ENCODE data around the gene SLAMF1.

DNA sequence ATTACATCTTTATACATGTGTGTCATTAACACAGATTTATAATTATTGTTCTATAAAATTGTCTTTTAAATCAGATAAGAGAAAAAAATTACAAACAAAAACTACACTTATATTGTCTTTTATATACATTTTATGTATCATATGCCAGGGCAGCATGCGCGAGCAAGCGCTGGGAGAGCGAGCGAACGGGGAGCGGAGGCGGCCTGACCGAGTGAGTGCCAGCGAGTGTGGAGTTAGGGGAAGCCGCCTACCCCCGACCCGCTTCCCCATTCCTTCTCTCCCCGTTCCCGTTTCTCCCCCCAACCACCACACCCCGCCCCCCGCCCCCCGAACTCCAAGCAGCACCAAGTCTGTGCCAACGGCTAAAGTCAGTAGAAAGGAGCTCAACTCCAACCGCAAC is 23.0 kb upstream of the SLAMF1 start:
- TF ChIP-seq, protein P1, sequence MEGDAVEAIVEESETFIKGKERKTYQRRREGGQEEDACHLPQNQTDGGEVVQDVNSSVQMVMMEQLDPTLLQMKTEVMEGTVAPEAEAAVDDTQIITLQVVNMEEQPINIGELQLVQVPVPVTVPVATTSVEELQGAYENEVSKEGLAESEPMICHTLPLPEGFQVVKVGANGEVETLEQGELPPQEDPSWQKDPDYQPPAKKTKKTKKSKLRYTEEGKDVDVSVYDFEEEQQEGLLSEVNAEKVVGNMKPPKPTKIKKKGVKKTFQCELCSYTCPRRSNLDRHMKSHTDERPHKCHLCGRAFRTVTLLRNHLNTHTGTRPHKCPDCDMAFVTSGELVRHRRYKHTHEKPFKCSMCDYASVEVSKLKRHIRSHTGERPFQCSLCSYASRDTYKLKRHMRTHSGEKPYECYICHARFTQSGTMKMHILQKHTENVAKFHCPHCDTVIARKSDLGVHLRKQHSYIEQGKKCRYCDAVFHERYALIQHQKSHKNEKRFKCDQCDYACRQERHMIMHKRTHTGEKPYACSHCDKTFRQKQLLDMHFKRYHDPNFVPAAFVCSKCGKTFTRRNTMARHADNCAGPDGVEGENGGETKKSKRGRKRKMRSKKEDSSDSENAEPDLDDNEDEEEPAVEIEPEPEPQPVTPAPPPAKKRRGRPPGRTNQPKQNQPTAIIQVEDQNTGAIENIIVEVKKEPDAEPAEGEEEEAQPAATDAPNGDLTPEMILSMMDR (IDR thresholded peaks at IDR 0.05) = no peak
- TF ChIP-seq POLR2AphosphoS5 (IDR thresholded peaks at IDR 0.05) = no peak

Data from upper lobe of left lung (tissue), 4 donors.